ENCODE results near the gene CARM1.
"Not testable (repeated sequence)": the region's sequence is repeated elsewhere in the genome, so short reads cannot be mapped to it uniquely, and the experiment has no call there.

Gene CARM1

DNA sequence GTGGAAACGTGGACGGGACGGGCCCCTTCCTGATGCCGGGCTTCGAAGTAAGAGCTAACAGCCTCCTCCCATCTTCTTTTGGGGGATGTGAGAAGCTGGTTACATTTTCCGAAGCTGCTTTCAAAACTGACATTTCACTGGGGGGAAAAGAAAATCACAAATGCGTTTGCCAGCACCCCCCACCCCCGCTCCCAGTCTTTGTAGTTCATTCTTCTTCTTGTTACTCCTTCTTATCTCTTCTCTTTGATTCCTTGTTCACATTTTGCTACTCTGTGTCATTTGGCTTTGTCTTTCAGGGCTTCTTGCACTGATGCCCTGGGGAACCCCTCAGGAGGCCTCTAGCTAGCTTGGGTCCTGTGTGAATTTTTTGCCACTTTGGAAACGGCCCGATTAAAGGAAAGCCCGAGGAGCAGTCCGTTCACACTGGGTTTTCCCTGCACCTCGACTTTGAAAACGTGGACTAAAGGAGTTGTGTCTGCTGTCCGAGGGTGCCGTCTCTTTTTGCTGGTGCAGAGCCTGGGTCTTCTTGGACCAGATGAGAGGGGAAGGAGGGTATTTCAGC, 1.3 kb downstream of the CARM1 start:
- no peak for DNase-seq (ENCODE audit: low read depth, low spot score)

DNA sequence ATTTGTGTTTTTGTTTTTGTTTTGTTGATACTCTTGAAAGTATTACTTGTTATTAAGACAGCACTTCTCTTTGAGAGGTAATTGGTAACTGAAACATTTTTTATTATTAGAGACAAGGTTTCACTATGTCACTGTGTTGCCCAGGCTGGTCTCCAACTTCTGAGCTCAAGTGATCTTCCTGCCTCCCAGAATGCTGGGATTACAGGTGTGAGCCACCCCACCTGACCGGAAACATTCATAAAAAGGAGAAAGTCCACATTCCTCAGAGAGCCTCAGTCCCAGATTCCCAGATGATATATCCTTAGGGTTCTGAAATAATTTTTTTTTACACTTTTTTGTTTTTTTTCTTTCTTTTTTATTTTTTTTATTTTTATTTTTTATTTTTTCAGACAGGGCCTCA, 2.7 kb downstream of the CARM1 start:
- no peak for DNase-seq (ENCODE audit: low read depth, low spot score)

DNA sequence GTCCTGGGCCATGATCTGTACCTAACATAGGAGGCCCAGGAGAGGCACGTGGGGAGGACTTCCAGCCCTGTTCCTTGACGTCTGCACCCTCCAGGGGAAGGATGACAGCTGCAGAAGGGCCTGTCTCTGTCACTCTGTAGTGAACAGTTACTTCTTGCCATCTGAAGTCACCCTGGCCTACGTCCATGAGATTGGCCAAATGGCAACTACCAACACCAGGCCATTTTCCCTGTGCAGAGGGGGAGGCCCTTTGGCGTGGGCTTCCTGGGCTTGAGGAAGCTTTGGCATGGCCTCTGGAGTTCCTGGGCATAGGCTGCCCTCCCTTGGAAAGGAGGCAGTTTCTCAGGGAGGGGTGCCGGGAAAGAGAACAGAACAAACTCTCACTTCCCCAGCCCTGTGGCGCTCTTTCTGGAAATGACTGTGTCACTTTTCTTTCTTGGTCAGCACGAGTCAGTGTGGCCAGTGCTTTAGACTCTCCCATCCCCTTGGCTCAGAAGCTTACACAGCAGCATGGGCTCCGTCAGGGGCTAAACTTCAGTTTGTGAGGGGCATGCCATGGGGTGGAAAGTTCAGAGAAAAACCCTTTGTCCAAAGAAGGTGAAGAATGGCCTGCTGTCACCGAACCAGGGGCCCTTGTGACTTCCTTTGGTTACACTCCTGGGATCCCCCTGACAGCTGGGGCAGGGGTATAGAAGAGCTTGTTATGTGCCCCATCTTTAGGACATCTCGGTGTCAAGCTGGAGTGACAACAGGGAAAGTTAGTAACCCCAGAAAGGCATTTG, 5.3 kb downstream of the CARM1 start:
- DNase-seq (ENCODE audit: low read depth, low spot score): no peak

GRCh38 chr19:10877608-10878007, 6.3 kb downstream of the CARM1 start:
- DNase-seq (ENCODE audit: low read depth, low spot score): not testable (repeated sequence)

- DNase-seq (ENCODE audit: low read depth, low spot score): no peak
These were observed 6.9 kb downstream of the CARM1 start for GRCh38 chr19:10878253-10878652.

DNA sequence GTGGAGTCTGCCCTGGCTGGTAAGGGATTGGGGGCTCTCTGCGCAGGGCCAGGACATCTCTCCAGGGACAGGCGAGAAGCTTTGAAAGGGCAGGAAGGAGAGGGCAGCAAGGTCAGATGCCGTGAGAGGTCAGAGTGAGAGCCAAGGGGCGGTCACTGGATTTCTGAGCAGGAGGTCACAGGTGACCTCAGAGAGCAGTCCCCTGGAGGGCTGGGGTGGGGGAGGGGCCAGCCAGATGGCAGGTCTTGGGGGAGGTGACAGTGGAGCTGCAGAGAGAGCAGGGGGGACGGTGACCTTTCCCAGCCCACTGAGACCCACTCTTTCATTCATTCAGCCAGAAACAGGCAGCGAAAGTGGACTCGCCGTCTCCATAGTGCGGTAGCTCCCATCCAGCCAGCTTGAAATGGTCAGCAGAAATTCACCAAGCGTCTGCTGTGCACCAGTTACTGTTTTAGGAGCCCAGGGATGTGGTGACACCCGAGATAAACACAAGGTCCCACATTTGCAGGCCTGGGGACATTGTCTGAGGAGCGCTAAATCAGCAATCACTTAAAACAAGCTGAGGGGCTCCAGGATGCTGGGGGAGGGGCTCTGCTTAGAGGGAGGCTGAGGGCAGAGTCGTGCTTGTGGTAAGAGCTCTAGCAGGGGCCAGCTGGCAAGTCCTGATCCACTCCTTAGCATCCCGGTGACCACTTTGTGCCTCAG, 10.2 kb downstream of the CARM1 start:
- DNase-seq (ENCODE audit: low read depth, low spot score): no peak

DNA sequence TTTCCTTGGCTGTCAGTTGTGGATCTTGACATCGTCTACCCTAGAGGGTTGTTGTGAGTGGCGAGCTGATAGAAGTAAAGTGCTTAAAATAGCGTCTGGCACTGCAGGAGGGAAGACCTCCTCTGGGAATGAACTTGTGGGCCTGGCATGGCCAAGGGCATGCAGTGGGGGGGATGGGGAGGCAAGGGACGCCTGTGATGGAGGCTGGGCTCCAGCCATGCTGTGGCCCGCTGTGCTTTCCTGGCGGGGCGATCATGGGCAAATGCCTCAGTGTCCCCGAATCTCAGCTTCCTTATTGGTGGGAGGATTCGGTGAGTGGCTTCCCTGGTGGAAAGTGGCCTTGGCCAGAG, 10.7 kb downstream of the CARM1 start:
- no peak for DNase-seq (ENCODE audit: low read depth, low spot score)

DNA sequence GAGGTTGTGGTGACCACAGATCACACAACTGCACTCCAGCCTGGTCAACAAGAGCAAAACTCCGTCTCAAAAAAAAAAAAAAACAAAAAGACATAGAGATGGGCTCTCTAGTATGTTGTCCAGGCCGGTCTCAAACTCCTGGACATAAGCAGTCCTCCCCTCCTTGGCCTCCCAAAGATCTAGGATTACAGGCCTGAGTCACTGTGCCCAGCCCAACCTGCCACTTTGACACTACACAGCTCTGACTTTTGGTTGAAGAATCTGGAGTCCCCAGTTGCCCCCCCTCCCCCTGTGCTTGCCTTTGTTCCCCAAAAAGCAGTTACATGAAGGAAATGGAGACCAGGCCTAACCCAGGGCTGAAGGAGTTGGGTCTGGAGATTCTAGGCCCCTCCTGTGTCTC, 12.9 kb downstream of the CARM1 start:
- no peak for DNase-seq (ENCODE audit: low read depth, low spot score)

DNA sequence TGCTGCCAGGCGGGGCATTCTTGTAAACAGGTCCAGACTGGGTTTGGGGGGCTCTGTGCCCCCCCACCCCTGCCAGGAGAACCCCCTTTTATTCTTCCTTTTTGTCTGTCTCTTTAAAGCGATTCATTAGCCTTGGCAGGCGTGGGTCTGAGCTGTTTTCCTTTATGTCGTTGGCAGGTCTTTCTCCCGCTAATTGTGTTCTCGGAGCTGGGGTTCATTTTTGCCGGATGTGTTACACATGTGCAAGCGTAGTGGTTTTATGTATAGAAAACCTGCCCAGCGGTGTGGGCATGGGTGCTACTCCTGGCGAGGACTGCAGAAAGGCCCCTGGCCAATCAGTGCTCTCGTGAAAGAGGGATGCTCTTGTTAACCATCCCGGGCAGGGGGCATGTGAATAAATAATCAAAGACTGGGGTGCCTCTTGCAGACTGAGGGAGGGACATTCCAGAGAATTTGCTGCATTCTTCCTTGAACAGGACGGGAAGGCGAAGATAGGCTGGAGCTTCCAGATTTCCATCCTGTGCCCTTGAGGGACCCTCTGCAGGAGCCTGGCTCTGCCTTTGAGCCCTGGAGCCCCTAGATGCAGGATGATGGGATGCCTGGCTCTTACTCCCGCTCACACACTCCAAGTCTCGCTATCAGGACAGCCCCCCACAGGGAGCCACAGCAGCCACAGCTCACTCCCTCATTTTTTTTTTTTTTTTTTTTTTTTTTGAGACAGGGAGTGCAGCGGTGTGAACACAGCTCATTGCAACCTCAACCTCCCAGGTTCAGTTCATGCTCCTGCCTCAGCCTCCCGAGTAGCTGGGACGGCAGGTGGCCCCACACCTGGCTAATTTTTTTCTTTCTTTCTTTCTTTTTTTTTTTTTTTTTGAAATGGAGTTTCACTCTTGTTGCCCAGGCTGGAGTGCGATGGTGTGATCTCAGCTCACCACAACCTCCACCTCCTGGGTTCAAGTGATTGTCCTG, 14.1 kb downstream of the CARM1 start:
- no peak for DNase-seq (ENCODE audit: low read depth, low spot score)

DNA sequence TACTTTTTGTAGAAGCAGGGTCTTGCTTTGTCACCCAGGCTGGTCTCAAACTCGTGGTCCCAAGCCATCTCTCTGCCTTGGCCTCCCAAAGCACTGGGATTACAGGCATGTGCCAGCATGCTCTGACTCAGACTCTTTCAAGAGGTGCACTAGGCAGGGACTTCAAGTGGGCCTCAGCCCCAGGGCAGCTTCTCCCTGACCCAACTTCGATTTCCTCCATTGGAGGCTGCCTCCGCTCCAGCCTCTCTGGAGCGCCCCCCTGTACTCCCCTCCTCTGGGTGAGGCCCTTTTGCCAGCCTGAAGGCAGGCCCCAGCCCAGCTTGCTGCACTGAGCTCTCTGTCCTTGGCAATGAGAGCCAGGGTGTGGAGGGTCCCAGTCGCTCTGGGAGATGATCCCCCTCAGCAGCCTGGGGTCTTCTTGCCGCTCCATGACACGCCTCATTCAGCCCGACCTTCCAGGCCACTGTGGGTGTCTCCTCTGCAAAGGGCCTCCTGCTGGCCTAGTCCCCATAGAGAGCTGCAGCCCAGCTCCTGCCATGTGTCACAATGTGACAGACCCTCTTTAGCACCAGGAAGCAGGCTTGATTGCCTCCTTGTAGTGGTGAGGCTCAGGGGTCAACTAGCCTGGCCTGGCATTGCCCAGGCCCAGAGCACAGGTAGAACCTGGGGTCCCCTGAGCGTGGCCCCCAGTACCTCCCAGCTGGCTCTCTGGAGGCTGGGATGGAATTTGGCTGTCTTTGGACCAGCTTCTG, 16.4 kb downstream of the CARM1 start:
- no peak for DNase-seq (ENCODE audit: low read depth, low spot score)

DNA sequence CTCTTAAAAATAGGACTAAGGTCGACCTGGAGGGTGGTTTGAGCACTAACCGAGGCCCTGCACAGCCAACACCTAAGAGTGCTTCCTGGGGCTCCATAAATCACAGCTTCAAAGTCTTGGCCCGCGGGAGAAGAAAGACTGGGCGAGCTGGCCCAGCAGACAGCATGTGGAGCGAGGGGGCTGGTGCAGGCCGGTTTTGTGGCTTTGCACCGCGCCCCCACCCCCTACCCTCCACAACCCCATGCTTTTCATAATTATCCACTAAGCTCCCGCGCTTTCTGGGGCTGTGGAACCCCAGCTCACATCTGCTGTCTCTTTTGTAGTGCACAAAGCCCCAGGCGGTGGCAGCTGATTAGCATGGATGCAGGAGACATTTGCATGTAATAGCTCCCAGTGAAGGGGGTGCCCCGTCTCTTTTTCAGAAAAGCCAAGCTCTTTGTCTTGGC, 17.1 kb downstream of the CARM1 start:
- DNase-seq (ENCODE audit: low read depth, low spot score): no peak

DNA sequence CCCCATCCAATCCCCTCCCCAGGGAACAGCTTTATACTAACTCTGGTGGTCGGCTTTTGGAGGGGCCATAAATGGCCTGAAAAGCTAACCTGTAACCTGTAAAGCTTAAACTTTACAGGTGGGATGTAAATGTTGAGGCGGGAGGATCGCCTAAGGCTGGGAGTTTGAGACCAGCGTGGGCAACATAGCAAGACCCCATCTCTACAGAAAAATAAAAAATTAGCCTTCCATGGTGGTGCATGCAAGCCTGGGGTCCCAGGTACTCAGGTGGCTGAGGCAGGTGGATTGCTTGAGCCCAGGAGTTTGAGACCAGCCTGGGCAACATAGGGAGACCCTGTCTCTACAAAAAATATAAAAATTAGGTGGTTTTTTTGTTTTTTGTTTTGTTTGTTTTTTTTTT, 18.5 kb downstream of the CARM1 start:
- no peak for DNase-seq (ENCODE audit: low read depth, low spot score)

DNA sequence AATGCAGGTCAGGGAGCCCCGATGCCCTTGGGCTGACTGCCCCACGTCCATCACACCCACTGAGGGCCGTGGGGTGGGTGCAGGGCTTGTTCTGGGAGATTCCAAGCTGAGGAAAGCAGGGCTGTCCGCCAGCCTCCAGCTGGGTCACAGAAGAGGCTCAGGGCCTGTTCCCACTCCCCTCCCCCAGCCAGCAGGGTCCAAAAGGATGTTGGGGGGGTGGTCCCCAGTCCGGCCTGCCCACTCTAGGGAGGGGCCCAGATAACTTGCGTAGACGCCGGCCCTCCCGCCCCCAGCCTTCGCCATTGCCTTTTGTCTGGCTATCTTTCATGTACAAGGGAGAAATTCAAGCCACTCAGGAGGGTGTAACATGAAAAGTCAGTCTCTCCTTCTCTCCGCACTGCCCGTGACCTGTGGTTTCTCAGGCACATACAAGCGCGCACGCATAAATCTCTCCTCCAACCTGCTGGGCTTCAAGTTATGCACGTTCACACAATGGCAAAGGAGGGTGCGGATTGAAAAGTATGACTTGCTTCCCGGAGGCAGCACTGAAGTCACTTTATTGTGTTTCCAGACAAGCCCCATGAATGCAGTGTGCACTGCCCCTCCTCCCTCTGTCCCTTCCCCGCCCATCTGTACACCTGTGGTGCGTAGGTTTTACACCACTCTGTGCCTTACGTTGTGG, 20.2 kb downstream of the CARM1 start:
- no peak for DNase-seq (ENCODE audit: low read depth, low spot score)

DNA sequence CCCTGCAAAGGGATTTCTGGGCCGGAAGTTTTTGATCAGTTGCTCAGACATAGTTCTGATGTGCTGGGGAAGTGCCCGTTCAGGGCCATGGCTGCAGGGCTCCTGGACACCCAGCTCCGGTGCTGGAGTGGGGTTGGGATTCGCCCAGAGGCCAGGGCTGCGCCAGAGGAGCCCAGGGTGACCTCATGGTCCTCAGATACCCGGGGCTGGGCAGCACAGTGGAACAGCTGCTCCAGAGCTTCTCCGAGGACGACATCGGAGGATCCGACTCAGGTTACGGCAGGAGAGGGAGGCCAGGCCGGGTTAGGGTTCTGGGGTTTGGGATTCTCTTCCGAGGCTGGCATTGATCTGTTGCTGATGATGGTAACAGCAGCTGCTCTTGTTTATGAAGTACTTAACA, 20.9 kb downstream of the CARM1 start:
- DNase-seq (ENCODE audit: low read depth, low spot score): no peak

DNA sequence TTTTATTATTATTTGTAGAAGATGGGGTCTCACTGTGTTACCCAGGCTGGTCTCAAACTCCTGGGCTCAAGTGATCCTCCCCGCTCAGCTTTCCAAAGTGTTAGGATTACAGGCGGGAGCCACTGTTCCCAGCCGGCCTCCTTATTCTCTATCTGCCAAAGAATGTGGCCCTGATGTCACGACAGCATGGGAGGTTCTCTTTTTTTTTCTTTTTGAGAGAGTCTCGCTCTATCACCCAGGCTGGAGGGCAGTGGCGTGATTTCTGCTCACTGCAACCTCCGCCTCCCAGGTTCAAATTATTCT, 23.5 kb downstream of the CARM1 start:
- no peak for DNase-seq (ENCODE audit: low read depth, low spot score)

DNA sequence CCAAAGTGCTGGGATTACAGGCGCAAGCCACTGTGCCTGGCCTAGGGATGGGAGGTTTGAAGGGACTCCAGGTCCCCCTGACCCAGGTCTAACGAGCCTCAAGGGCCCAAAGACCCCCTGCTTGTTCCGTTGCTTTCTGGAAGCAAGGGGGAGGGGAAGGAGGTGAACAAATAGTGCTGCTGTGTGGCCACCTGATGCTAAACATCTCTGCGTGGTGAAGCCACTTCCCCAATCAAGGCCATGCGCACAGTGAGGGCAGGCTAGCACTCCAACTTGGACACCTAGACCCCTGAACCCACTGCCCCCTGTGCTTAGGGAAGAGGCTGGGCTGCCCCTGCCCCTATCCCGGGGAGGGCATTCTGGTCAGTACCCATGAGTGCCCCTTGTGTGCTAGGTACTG, 24.0 kb downstream of the CARM1 start:
- no peak for DNase-seq (ENCODE audit: low read depth, low spot score)

- DNase-seq (ENCODE audit: low read depth, low spot score): no peak
These were observed 24.6 kb downstream of the CARM1 start for GRCh38 chr19:10895920-10896319.

DNA sequence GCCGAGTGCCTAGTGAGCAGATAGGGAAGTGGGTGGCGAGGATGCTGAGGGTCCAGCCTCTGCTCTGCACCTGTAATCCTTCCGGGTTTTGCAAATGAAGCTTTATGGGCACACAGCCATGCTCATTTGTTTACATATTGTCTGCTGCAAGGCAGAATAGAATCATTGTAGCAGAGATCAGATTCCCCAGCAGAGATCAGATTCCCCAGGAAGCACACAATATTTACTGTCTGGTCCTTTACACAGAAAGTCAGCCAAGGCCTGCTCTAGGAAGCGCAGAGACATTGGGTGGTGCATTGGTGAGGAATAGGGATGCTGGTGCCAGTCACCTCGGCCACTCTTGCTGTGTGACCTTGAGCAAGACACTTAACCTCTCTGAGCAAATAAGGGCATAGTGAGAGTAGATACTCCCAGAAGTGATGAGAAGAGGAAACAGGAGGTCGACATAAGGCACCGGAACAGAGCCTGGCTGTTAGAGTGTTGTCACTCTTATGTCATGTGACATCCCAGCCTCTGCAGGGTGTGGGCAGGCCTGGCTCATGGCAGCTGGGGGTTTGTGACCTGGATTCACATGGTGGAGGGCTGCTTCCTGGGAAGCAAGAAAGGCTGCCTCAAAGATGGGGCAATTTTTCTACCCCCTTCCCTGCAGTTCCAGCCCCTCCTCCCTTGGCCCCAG, 25.6 kb downstream of the CARM1 start:
- DNase-seq (ENCODE audit: low read depth, low spot score): no peak

DNA sequence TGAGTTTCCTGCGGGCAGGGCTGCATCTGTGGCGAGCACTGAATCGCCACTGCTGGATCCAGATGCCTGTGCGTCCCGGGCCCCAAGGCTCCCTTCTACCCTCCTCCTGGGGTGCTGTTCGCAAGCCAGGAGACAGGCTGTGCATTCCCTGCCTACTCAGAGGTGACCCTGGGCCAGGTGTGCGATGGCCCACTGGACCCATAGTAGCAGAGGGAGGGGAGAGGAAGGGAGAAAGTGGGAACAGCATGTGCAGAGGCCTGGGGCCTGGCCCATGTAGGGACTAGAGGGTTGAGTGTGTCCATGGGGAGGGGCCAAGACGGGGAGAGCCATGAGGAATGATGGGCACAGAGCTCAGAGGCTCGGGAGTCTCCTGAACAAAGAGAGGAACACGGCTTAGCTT, 27.3 kb downstream of the CARM1 start:
- DNase-seq (ENCODE audit: low read depth, low spot score): no peak

- no peak for DNase-seq (ENCODE audit: low read depth, low spot score)
These were observed 27.8 kb downstream of the CARM1 start for GRCh38 chr19:10899151-10899653.
